T-helper 2 cell treated with Interferon-gamma antibody and Interleukin-4, amounts not matched to agents 100 ng/mL and 5 ng/mL, for 36 hours (primary cell): ENCODE data around the gene SEC23IP. TPM values are rescaled to one million over a fixed set of nuclear protein-coding genes. Genes with fewer than 3 reads are reported as not detected.

Experiments
- total RNA-seq: library from RNA; stranded (reverse); gene quantifications from 2 replicates; pipeline ENCODE4 v1.2.3, GENCODE V29; 2022

The SEC23IP gene
- total RNA-seq, 1 donor from 2014 or later, result 69.9 TPM

Other genes with a start within 250 kb of the SEC23IP start
- gene BAG3, start 241.3 kb upstream of the SEC23IP start, total RNA-seq, result 19.2 and 20.2 TPM in 2 replicates
- gene INPP5F, start 166.7 kb upstream of the SEC23IP start, total RNA-seq, result 9.6 and 10.6 TPM in 2 replicates
- 79.7 and 84.1 TPM in 2 replicates for gene MCMBP, start 19.9 kb upstream of the SEC23IP start, total RNA-seq